B cell (primary cell): ENCODE results near the gene TP53I3. TPM values are rescaled to one million over a fixed set of nuclear protein-coding genes. Genes with fewer than 3 reads are reported as not detected.
"Not testable (repeated sequence)": the region's sequence is repeated elsewhere in the genome, so short reads cannot be mapped to it uniquely, and the experiment has no call there.

Experiments
- ATAC-seq: fragments of 200-7000 bp; cut with Tn5 transposase; one replicate; pipeline ENCODE4 v1.10.0; 2021; ENCODE audit warnings: low read depth, mild to moderate bottlenecking, moderate number of reproducible peaks, moderate library complexity
- CTCF ChIA-PET: fragments of 350-600 bp; sonication (Branson Sonifier 250); formaldehyde crosslinking; loops from one replicate; lab custom pipeline; 2021; ENCODE audit warnings: antibody characterized with exemption, inconsistent platforms; lab: Charles Lee
- POLR2A ChIA-PET: fragments of 350-600 bp; sonication (Branson Sonifier 250); formaldehyde crosslinking; loops from one replicate; lab custom pipeline; 2021; ENCODE audit warnings: antibody characterized with exemption; lab: Charles Lee
- DNase-seq: peaks from one replicate; pipeline ENCODE4 v3.0.0; 2013
- H2AFZ ChIP-seq: 2 replicates; pipeline ENCODE4 v1.6.1; 2012; ENCODE audit warnings: mild to moderate bottlenecking, low read depth, low read length; ENCODE audit not compliant: insufficient read depth, poor library complexity, severe bottlenecking
- H3K27ac ChIP-seq, 2 donors: 1 replicate in 1 of 2; 2 replicates in 1 of 2; pipeline ENCODE4 v1.5.1; 2012 to 2013; ENCODE audit warnings: low read length in 2 of 2, mild to moderate bottlenecking in 2 of 2, moderate library complexity in 1 of 2
- H3K27me3 ChIP-seq, 4 experiments: fragments of 200-600 bp in 1 of 4; sonication (generic) in 1 of 4; replicated peaks in 1 of 4; 1 replicate in 2 of 4; 2 replicates in 2 of 4; pipeline versions ENCODE4 v1.6.1 to v1.7.0; 2013 to 2016; ENCODE audit warnings: low read length in 3 of 4, mild to moderate bottlenecking in 2 of 4, mixed read lengths in 1 of 4, moderate library complexity in 1 of 4; ENCODE audit not compliant: insufficient read depth in 4 of 4, control insufficient read depth in 3 of 4; ENCODE audit errors: control extremely low read depth in 1 of 4
- H3K36me3 ChIP-seq, 2 experiments: replicated peaks in 1 of 2; 1 replicate in 1 of 2; 2 replicates in 1 of 2; pipeline versions ENCODE4 v1.6.1 to v1.7.1; 2013; ENCODE audit warnings: low read length in 1 of 2; ENCODE audit not compliant: insufficient read depth in 2 of 2, control insufficient read depth in 1 of 2; ENCODE audit errors: control extremely low read depth in 1 of 2, extremely low read depth in 1 of 2
- H3K4me1 ChIP-seq, 2 donors: fragments of 200-600 bp in 1 of 2; sonication (generic) in 1 of 2; 1 replicate in 1 of 2; 2 replicates in 1 of 2; pipeline versions ENCODE4 v1.5.1 to v1.6.1; 2013 to 2017; ENCODE audit warnings: low read length in 2 of 2; ENCODE audit not compliant: control insufficient read depth in 2 of 2, insufficient read depth in 2 of 2
- H3K4me2 ChIP-seq: replicated peaks from 2 replicates; pipeline ENCODE3; 2012; ENCODE audit warnings: mild to moderate bottlenecking, low read depth, low read length; ENCODE audit not compliant: poor library complexity, severe bottlenecking
- H3K4me3 ChIP-seq, 5 experiments: fragments of 200-600 bp in 1 of 5; sonication (generic) in 1 of 5; 1 replicate in 3 of 5; 2 replicates in 2 of 5; pipeline versions ENCODE4 v1.5.1 to v1.7.0; 2011 to 2016; ENCODE audit warnings: low read length in 4 of 5, mild to moderate bottlenecking in 4 of 5, low read depth in 2 of 5, control low read depth in 1 of 5, moderate library complexity in 1 of 5; ENCODE audit not compliant: insufficient read depth in 1 of 5; ENCODE audit errors: control extremely low read depth in 1 of 5, extremely low read depth in 1 of 5
- H3K79me2 ChIP-seq: fragments of 200-600 bp; sonication (generic); one replicate; pipeline ENCODE4 v1.6.0; 2016; ENCODE audit warnings: low read length; ENCODE audit not compliant: control insufficient read depth, insufficient read depth
- H3K9ac ChIP-seq: fragments of 200-600 bp; sonication (generic); 2 replicates; pipeline ENCODE4 v1.6.1; 2017; ENCODE audit warnings: mild to moderate bottlenecking, low read length, moderate library complexity
- H3K9me3 ChIP-seq, 3 donors: one replicate each; pipeline versions ENCODE4 v1.6.1 to v1.7.1; 2013; ENCODE audit warnings: low read length in 2 of 3; ENCODE audit not compliant: control insufficient read depth in 2 of 3, insufficient read depth in 1 of 3; ENCODE audit errors: control extremely low read depth in 1 of 3
- H4K20me1 ChIP-seq: 2 replicates; pipeline ENCODE4 v1.6.0; 2012; ENCODE audit warnings: mild to moderate bottlenecking, low read length; ENCODE audit not compliant: insufficient read depth, control insufficient read depth, poor library complexity, severe bottlenecking
- H3K27ac Mint-ChIP-seq: one replicate; pipeline ENCODE4 v1.8.0; 2021; ENCODE audit warnings: mixed read lengths
- H3K27me3 Mint-ChIP-seq: one replicate; pipeline ENCODE4 v1.8.0; 2021; ENCODE audit warnings: mixed read lengths
- H3K4me1 Mint-ChIP-seq: one replicate; pipeline ENCODE4 v1.8.0; 2021; ENCODE audit warnings: mixed read lengths
- H3K4me3 Mint-ChIP-seq: one replicate; pipeline ENCODE4 v1.8.0; 2021; ENCODE audit warnings: mixed read lengths
- H3K9me3 Mint-ChIP-seq: one replicate; pipeline ENCODE4 v1.8.0; 2022; ENCODE audit warnings: mixed read lengths; ENCODE audit not compliant: insufficient read depth
- EZH2 ChIP-seq: IDR thresholded peaks from 2 replicates; pipeline ENCODE4 v1.6.1; 2012; ENCODE audit warnings: borderline replicate concordance, low read depth, mild to moderate bottlenecking, moderate library complexity, low read length; ENCODE audit not compliant: insufficient read depth, poor library complexity, severe bottlenecking
- WGBS: methylation state at CpG from one replicate; pipeline ENCODE4 v1.1.5; 2013; ENCODE audit warnings: missing lambda C conversion rate; ENCODE audit not compliant: insufficient coverage; 5-methylcytosine and 5-hydroxymethylcytosine counted together
- intact Hi-C: fragments of 100-400 bp; cut with micrococcal nuclease; formaldehyde crosslinking; loops from one replicate; pipeline ENCODE4 v1.10.0; 2022
- polyA plus RNA-seq: library from polyadenylated mRNA; depleted of rRNA; stranded (reverse); fragments of >200 nt; gene quantifications from 2 replicates; pipeline ENCODE4 v1.2.3, GENCODE V29; 2012
- total RNA-seq, 2 donors: library from RNA; stranded (reverse); fragments of 120-200 nt in 1 of 2; gene quantifications; 1 replicate in 1 of 2; 2 replicates in 1 of 2; pipeline versions ENCODE4 v1.2.3 to v1.2.4, GENCODE V29; 2013 to 2022
- TF ChIP-seq, protein P1 (sequence below): fragments of 200-600 bp; IDR thresholded peaks from one replicate; pipeline ENCODE4 v1.8.0; 2022; ENCODE audit warnings: antibody characterized with exemption, mild to moderate bottlenecking

TP53I3 gene
- total and polyA plus RNA-seq, 2 donors (not counting 1 experiment from before 2014, with no cell fraction given), result 3.9 to 7.3 TPM

DNA sequence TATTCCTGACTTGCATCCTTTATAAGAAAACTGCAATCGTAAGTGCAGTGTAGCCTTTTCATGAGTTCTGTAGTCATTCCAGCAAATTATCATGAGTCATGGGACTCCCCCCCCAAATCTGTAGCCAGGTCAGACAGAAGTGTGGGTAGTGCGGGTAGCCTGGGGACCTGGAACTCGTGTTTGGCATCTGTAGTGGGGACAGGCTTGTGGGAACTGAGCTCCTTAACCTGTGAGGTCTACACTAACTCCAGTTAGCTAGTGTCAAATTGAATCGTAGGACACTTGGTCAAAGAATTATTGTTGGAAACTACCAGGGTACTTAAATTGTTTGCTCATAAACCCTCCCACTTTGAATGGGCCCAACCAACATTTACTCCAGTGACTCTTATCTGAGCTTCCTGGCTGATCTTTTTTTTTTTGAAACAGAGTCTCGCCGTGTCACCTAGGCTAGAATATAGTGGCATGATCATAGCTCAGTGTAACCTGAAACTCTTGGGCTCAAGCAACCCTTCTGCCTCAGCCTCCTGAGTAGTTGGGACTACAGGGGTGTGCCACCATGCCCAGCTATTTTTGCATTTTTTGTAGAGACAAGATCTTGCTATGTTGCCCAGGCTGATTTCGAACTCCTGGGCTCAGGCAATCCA is 26.1 kb upstream of the TP53I3 start:
- H2AFZ ChIP-seq, result no peak overlapping the region

DNA sequence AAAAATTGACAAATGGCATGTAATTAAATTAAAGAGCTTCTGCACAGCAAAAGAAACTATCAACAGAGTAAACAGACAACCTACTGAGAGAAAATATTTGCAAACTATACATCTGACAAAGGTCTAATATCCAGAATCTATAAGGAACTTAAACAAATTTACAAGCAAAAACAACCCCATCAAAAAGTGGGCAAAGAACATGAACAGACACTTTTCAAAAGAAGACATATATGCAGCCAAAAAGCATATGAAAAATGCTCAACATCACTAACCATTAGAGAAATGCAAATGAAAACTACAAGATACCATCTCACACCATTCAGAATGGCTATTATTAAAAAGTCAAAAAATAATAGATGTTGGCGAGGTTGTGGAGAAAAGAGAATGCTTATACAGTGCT is 24.8 kb upstream of the TP53I3 start:
- H3K9me3 ChIP-seq, result peaks cover 0 to 14% (median 9%) of the 10 kb centered on the region in 3 donors
- DNase-seq, H3K4me2 ChIP-seq, H2AFZ ChIP-seq, H3K36me3 ChIP-seq, H3K4me3 ChIP-seq, H3K9ac ChIP-seq, intact Hi-C loops, CTCF ChIA-PET, H3K4me1 ChIP-seq, H4K20me1 ChIP-seq, POLR2A ChIA-PET, H3K27ac Mint-ChIP-seq, ATAC-seq, H3K27me3 Mint-ChIP-seq, H3K4me3 Mint-ChIP-seq, H3K79me2 ChIP-seq, H3K27me3 ChIP-seq, H3K27ac ChIP-seq: not testable (repeated sequence)
- Mint-ChIP-seq H3K4me1 (peaks cover 11% of the 10 kb centered on the region), H3K9me3 (peaks cover 24% of the 10 kb centered on the region)
- WGBS, result no CpG with 5 or more reads among the region's 1 CpG

More for the DNA sequence above, 26.1 kb upstream of the TP53I3 start:
- peaks cover 0 to 7% (median 6%) of the 10 kb centered on the region in 3 donors for H3K9me3 ChIP-seq
- peaks cover 0 to 2% of the 10 kb centered on the region in 2 experiments for H3K36me3 ChIP-seq
- Mint-ChIP-seq H3K9me3 (peaks cover 22% of the 10 kb centered on the region), H3K4me3 (no peak overlapping the region), H3K27me3 (no peaks in the 10 kb centered on the region), H3K27ac (no peak overlapping the region), H3K4me1 (no peaks in the 10 kb centered on the region)
- H3K27ac ChIP-seq, result no peak overlapping the region
- no peaks in the 10 kb centered on the region for H4K20me1 ChIP-seq
- WGBS, result 90% methylated on average over 6 of the region's 7 CpGs
- H3K4me1 ChIP-seq, result no peaks in the 10 kb centered on the region
- H3K4me3 ChIP-seq, result no peak overlapping the region
- POLR2A ChIA-PET, result no interaction called here
- DNase-seq, result no peak
- CTCF ChIA-PET, result no interaction called here
- no peak overlapping the region for H3K9ac ChIP-seq
- intact Hi-C loops, result no loop called here
- ATAC-seq, result no peak
- TF ChIP-seq EZH2, result no peak
- TF ChIP-seq, protein P1, sequence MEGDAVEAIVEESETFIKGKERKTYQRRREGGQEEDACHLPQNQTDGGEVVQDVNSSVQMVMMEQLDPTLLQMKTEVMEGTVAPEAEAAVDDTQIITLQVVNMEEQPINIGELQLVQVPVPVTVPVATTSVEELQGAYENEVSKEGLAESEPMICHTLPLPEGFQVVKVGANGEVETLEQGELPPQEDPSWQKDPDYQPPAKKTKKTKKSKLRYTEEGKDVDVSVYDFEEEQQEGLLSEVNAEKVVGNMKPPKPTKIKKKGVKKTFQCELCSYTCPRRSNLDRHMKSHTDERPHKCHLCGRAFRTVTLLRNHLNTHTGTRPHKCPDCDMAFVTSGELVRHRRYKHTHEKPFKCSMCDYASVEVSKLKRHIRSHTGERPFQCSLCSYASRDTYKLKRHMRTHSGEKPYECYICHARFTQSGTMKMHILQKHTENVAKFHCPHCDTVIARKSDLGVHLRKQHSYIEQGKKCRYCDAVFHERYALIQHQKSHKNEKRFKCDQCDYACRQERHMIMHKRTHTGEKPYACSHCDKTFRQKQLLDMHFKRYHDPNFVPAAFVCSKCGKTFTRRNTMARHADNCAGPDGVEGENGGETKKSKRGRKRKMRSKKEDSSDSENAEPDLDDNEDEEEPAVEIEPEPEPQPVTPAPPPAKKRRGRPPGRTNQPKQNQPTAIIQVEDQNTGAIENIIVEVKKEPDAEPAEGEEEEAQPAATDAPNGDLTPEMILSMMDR, result no peak
- no peaks in the 10 kb centered on the region for H3K27me3 ChIP-seq
- no peak overlapping the region for H3K4me2 ChIP-seq
- no peaks in the 10 kb centered on the region for H3K79me2 ChIP-seq
